ENCODE measurements around the gene C17orf78. TPM values are rescaled to one million over a fixed set of nuclear protein-coding genes. Genes with fewer than 3 reads are reported as not detected.

C17orf78 gene
- total RNA-seq (2022; extraction: Qiagen RNA extraction; ENCODE audit: low read depth) = not detected in 5 replicates

GRCh38 chr17:37375706-37376105 lies at the start of gene C17orf78:
Gene C17orf78 (plus strand): TSS chr17:37375985. CDS start chr17:37376093, 108 bp downstream.

GRCh38 chr17:37406635-37407461 lies 31.1 kb downstream of the C17orf78 start, which contains the start of the genes ACACA and TADA2A:
Gene ACACA (minus strand): TSS chr17:37406836. CDS start chr17:37406299, 537 bp downstream.
Gene TADA2A (plus strand): TSS chr17:37406886. CDS start chr17:37411366, 4,480 bp downstream.

Other genes with a start within 250 kb of the C17orf78 start
- gene ACACA, start 30.9 kb downstream of the C17orf78 start, total RNA-seq (2022; extraction: Qiagen RNA extraction; ENCODE audit: low read depth) = 51.5 to 63.8 TPM (median 57.9 TPM) in 5 replicates
- 11.1 to 13.6 TPM (median 12.7 TPM) in 5 replicates for gene TADA2A, start 30.9 kb downstream of the C17orf78 start, total RNA-seq (2022; extraction: Qiagen RNA extraction; ENCODE audit: low read depth)
- 50.2 to 57.5 TPM (median 51.3 TPM) in 5 replicates for gene DUSP14, start 113.9 kb downstream of the C17orf78 start, total RNA-seq (2022; extraction: Qiagen RNA extraction; ENCODE audit: low read depth)
- 12.1 to 16.6 TPM (median 15.7 TPM) in 5 replicates for gene SYNRG, start 233.4 kb downstream of the C17orf78 start, total RNA-seq (2022; extraction: Qiagen RNA extraction; ENCODE audit: low read depth)